Testis (tissue), 2 donors: ENCODE results near the gene BACE2.

Source experiments
- POLR2A ChIP-seq: fragments of 450-650 bp; IDR thresholded peaks from one replicate; pipeline ENCODE4 v1.6.1; 2017; ENCODE audit warnings: antibody characterized with exemption, mild to moderate bottlenecking, moderate library complexity
- TF ChIP-seq, protein P1 (sequence below), 3 experiments: fragments of 450-650 bp in 2 of 3; fragments of 200-600 bp in 1 of 3; sonication (generic) in 1 of 3; IDR thresholded peaks; one replicate each; pipeline ENCODE4 v1.5.1; 2016 to 2019; ENCODE audit warnings: antibody characterized with exemption in 3 of 3, mild to moderate bottlenecking in 2 of 3, moderate library complexity in 1 of 3

DNA sequence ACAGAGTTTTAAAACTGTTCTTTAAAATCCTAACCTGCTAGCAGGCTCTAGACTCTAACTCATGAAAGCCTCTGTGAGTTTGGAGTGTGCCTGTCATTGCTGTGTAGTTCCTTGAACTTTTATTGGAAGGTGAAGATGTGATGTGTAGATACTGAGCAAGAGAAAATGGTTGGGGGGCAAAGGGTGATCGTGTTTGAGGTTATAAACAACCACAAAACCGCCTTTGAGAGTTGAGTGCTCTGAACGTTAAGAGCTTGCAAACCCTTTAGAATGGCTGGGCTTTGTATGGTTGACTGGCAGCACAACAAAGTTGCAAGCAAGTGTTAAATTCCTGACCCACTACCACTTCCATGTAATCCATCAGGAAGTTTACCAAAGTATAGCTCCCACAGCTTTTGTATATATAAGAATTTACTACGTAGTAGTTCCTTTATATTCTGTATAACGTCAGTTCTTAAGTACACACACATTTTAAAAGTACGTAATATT lies 19.6 kb downstream of the BACE2 start:
- TF ChIP-seq, protein P1, sequence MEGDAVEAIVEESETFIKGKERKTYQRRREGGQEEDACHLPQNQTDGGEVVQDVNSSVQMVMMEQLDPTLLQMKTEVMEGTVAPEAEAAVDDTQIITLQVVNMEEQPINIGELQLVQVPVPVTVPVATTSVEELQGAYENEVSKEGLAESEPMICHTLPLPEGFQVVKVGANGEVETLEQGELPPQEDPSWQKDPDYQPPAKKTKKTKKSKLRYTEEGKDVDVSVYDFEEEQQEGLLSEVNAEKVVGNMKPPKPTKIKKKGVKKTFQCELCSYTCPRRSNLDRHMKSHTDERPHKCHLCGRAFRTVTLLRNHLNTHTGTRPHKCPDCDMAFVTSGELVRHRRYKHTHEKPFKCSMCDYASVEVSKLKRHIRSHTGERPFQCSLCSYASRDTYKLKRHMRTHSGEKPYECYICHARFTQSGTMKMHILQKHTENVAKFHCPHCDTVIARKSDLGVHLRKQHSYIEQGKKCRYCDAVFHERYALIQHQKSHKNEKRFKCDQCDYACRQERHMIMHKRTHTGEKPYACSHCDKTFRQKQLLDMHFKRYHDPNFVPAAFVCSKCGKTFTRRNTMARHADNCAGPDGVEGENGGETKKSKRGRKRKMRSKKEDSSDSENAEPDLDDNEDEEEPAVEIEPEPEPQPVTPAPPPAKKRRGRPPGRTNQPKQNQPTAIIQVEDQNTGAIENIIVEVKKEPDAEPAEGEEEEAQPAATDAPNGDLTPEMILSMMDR (IDR thresholded peaks at IDR 0.05) = no peak
- no peak for TF ChIP-seq POLR2A
